HCT116 (cell line): ENCODE data around the gene ADARB1.

Experiments used
- CTCF ChIP-seq, 3 experiments: fragments of 200-600 bp in 1 of 3; sonication (generic) in 1 of 3; IDR thresholded peaks in 2 of 3; conservative IDR thresholded peaks in 1 of 3; 2 replicates each; pipeline ENCODE4 v1.5.1; 2012 to 2017; ENCODE audit warnings: low read depth in 2 of 3, low read length in 2 of 3, antibody characterized with exemption in 1 of 3, borderline replicate concordance in 1 of 3, control low read depth in 1 of 3, mild to moderate bottlenecking in 1 of 3, mixed read lengths in 1 of 3, mixed run types in 1 of 3, moderate library complexity in 1 of 3; ENCODE audit not compliant: insufficient read depth in 1 of 3
- EGR1 ChIP-seq: IDR thresholded peaks from 2 replicates; pipeline ENCODE4 v1.6.1; 2012; ENCODE audit warnings: low read depth
- EZH2 ChIP-seq: fragments of 200-600 bp; sonication (generic); IDR thresholded peaks from 2 replicates; pipeline ENCODE4 v1.6.1; 2017; ENCODE audit warnings: antibody characterized with exemption, mixed run types
- MAX ChIP-seq: IDR thresholded peaks from 2 replicates; pipeline ENCODE4 v1.6.1; 2012
- POLR2A ChIP-seq: IDR thresholded peaks from 2 replicates; pipeline ENCODE4 v1.7.0; 2011; ENCODE audit warnings: borderline replicate concordance; ENCODE audit not compliant: insufficient read depth, insufficient read length; ENCODE audit errors: extremely low read depth

DNA sequence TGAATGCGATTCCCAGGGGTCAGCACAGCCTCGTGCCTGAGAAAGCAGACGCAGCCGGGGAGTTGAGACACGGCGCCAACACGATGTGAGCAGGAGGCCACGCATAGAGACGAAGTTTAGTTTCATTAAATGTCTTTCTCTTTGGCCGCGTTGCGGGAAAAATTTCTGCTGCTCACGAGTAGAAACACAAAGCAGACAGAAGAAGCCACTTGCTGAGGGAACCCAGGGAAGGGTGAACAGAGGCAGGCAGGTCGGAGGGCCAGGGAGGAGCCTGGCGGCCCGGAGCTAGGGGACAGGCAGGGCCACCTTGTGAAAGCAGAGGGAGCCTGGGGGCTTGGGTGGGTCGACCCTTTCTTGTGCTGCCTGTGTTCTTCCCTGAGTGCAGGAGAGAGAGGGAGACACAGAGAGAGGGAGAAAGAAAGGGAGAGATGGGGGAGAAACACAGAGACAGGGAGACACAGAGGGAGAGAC lies 180.1 kb downstream of the ADARB1 start:
- no peak for TF ChIP-seq CTCF (IDR thresholded peaks at IDR 0.05 in 2 of 3, conservative IDR thresholded peaks at IDR 0.05 in 1 of 3; ENCODE audit: borderline replicate concordance in 1 of 3, insufficient read depth in 1 of 3, low read depth in 2 of 3, low read length in 2 of 3)
- TF ChIP-seq MAX, result no peak
- TF ChIP-seq POLR2A, result no peak
- no peak for TF ChIP-seq EGR1
- TF ChIP-seq EZH2, result no peak
